HG03432 (cell line): ENCODE results near the gene TM9SF3.

ENCODE experiments used
- ATAC-seq: cut with Tn5 transposase; IDR thresholded peaks from one replicate; pipeline ENCODE4 v1.9.1; 2021; ENCODE audit warnings: mild to moderate bottlenecking, moderate library complexity; ENCODE audit not compliant: unreplicated experiment

The TM9SF3 gene

GRCh38 chr10:96513305-96513697 is 73.5 kb downstream of the TM9SF3 start:
- peak; percentile 64 for ATAC-seq

- ATAC-seq: no peak
Measured at GRCh38 chr10:96512524-96513304, 74.1 kb downstream of the TM9SF3 start.

GRCh38 chr10:96511044-96511945 is 75.5 kb downstream of the TM9SF3 start:
- ATAC-seq: no peak

GRCh38 chr10:96509017-96509641 is 77.7 kb downstream of the TM9SF3 start:
- ATAC-seq: no peak

GRCh38 chr10:96507044-96507443 is 79.8 kb downstream of the TM9SF3 start:
- no peak for ATAC-seq

- no peak for ATAC-seq
Measured at GRCh38 chr10:96505150-96506136, 81.4 kb downstream of the TM9SF3 start.

GRCh38 chr10:96502561-96503282 is 84.1 kb downstream of the TM9SF3 start:
- no peak for ATAC-seq

- ATAC-seq: no peak
Measured at GRCh38 chr10:96501985-96502384, 84.8 kb downstream of the TM9SF3 start.

- ATAC-seq: no peak
Measured at GRCh38 chr10:96500519-96500918, 86.3 kb downstream of the TM9SF3 start.

GRCh38 chr10:96500050-96500449 is 86.8 kb downstream of the TM9SF3 start:
- no peak for ATAC-seq

- no peak for ATAC-seq
Measured at GRCh38 chr10:96497391-96497790, 89.4 kb downstream of the TM9SF3 start.

GRCh38 chr10:96496281-96496925 is 90.4 kb downstream of the TM9SF3 start:
- ATAC-seq: no peak

- no peak for ATAC-seq
Measured at GRCh38 chr10:96495544-96495943, 91.3 kb downstream of the TM9SF3 start.

- no peak for ATAC-seq
Measured at GRCh38 chr10:96494694-96495093, 92.1 kb downstream of the TM9SF3 start.

- ATAC-seq: no peak
Measured at GRCh38 chr10:96493871-96494525, 92.8 kb downstream of the TM9SF3 start.

GRCh38 chr10:96493254-96493653 is 93.6 kb downstream of the TM9SF3 start:
- ATAC-seq: no peak

GRCh38 chr10:96491303-96491702 is 95.5 kb downstream of the TM9SF3 start:
- ATAC-seq: no peak

GRCh38 chr10:96488161-96488935 is 98.5 kb downstream of the TM9SF3 start:
- ATAC-seq: no peak
